Measurements from ENCODE around the gene ABCC5.
"Not testable (repeated sequence)": the region's sequence is repeated elsewhere in the genome, so short reads cannot be mapped to it uniquely, and the experiment has no call there.

ABCC5 gene

GRCh38 chr3:184011230-184011876 is 6.3 kb downstream of the ABCC5 start:
- Histone ChIP-seq H4K12ac (ENCODE audit: low read depth, low read length) (no peak overlapping the region), H3K79me1 (ENCODE audit: low read length) (no peaks in the 10 kb centered on the region)
- WGBS (ENCODE audit: extremely low coverage, insufficient coverage, insufficient read length) = no CpG with 5 or more reads among the region's 4 CpGs

GRCh38 chr3:184008161-184008560 is 9.5 kb downstream of the ABCC5 start:
- Histone ChIP-seq H2BK120ac (ENCODE audit: insufficient read depth, low read length, poor library complexity) (no peak overlapping the region), H3K79me2 (ENCODE audit: control insufficient read depth, insufficient read depth, low read length, poor library complexity) (no peaks in the 10 kb centered on the region), H3K4me3 (ENCODE audit: low read depth, low read length) (no peak overlapping the region), H3K14ac (ENCODE audit: low read length) (no peak overlapping the region), H3K23ac (ENCODE audit: low read length) (no peak overlapping the region), H4K8ac (ENCODE audit: low read depth, low read length) (no peak overlapping the region), H2BK5ac (ENCODE audit: low read depth, low read length, poor library complexity) (no peak overlapping the region), H2AFZ (ENCODE audit: insufficient read depth, low read length, poor library complexity) (no peak overlapping the region), H3K27ac (ENCODE audit: low read depth, low read length) (no peak overlapping the region), H4K12ac (ENCODE audit: low read depth, low read length) (no peak overlapping the region), H3K79me1 (ENCODE audit: low read length) (no peaks in the 10 kb centered on the region), H3K18ac (ENCODE audit: low read length) (no peak overlapping the region), H3K9me3 (ENCODE audit: insufficient read depth, low read depth, low read length) (no peaks in the 10 kb centered on the region), H3K4me1 (ENCODE audit: control insufficient read depth in 1 of 2, insufficient read depth in 2 of 2, low read length in 2 of 2) (peaks cover 6 to 10% of the 10 kb centered on the region in 2 experiments), H3K36me3 (ENCODE audit: control insufficient read depth in 1 of 2, insufficient read depth in 2 of 2, low read length in 2 of 2) (peaks cover 6 to 9% of the 10 kb centered on the region in 2 experiments), H2BK12ac (ENCODE audit: low read length) (no peak overlapping the region), H3K4ac (ENCODE audit: low read depth, low read length) (no peak overlapping the region), H2AK5ac (ENCODE audit: low read length) (no peak overlapping the region), H4K91ac (ENCODE audit: low read depth, low read length) (no peak overlapping the region), H3K4me2 (ENCODE audit: low read length) (no peak overlapping the region), H3K27me3 (ENCODE audit: insufficient read depth, low read length) (no peaks in the 10 kb centered on the region), H3K9ac (ENCODE audit: low read length) (no peak overlapping the region)
- DNase-seq = no peak
- WGBS (ENCODE audit: extremely low coverage, insufficient coverage, insufficient read length) = no CpG with 5 or more reads among the region's 3 CpGs

More at GRCh38 chr3:184011230-184011876, 6.3 kb downstream of the ABCC5 start:
- Histone ChIP-seq H3K18ac (ENCODE audit: low read length) (no peak overlapping the region), H3K27me3 (ENCODE audit: insufficient read depth, low read length) (no peaks in the 10 kb centered on the region), H3K4ac (ENCODE audit: low read depth, low read length) (no peak overlapping the region), H3K23ac (ENCODE audit: low read length) (no peak overlapping the region), H3K9me3 (ENCODE audit: insufficient read depth, low read depth, low read length) (no peaks in the 10 kb centered on the region), H3K9ac (ENCODE audit: low read length) (no peak overlapping the region), H4K91ac (ENCODE audit: low read depth, low read length) (no peak overlapping the region), H4K8ac (ENCODE audit: low read depth, low read length) (no peak overlapping the region), H3K4me3 (ENCODE audit: low read depth, low read length) (no peak overlapping the region), H3K27ac (ENCODE audit: low read depth, low read length) (no peak overlapping the region), H2BK12ac (ENCODE audit: low read length) (no peak overlapping the region), H3K14ac (ENCODE audit: low read length) (no peak overlapping the region), H3K4me1 (ENCODE audit: control insufficient read depth in 1 of 2, insufficient read depth in 2 of 2, low read length in 2 of 2) (no peaks in the 10 kb centered on the region), H3K79me2 (ENCODE audit: control insufficient read depth, insufficient read depth, low read length, poor library complexity) (no peaks in the 10 kb centered on the region), H3K4me2 (ENCODE audit: low read length) (no peak overlapping the region), H2AFZ (ENCODE audit: insufficient read depth, low read length, poor library complexity) (no peak overlapping the region), H3K36me3 (ENCODE audit: control insufficient read depth in 1 of 2, insufficient read depth in 2 of 2, low read length in 2 of 2) (peaks cover 6 to 12% of the 10 kb centered on the region in 2 experiments), H2BK5ac (ENCODE audit: low read depth, low read length, poor library complexity) (no peak overlapping the region), H2BK120ac (ENCODE audit: insufficient read depth, low read length, poor library complexity) (no peak overlapping the region), H2AK5ac (ENCODE audit: low read length) (no peak overlapping the region)
- DNase-seq = peak in 1 of 2 donors; percentile 56

GRCh38 chr3:184007143-184007813 is 10.4 kb downstream of the ABCC5 start:
- not testable (repeated sequence) for H2AK5ac ChIP-seq (ENCODE audit: low read length); H3K4me3 ChIP-seq (ENCODE audit: low read depth, low read length); H2BK5ac ChIP-seq (ENCODE audit: low read depth, low read length, poor library complexity); H3K4me2 ChIP-seq (ENCODE audit: low read length); H2BK120ac ChIP-seq (ENCODE audit: insufficient read depth, low read length, poor library complexity); H3K79me1 ChIP-seq (ENCODE audit: low read length); H2AFZ ChIP-seq (ENCODE audit: insufficient read depth, low read length, poor library complexity); H3K4ac ChIP-seq (ENCODE audit: low read depth, low read length); H3K27ac ChIP-seq (ENCODE audit: low read depth, low read length); H3K9ac ChIP-seq (ENCODE audit: low read length); H3K14ac ChIP-seq (ENCODE audit: low read length); H3K79me2 ChIP-seq (ENCODE audit: control insufficient read depth, insufficient read depth, low read length, poor library complexity); H3K4me1 ChIP-seq (ENCODE audit: control insufficient read depth in 1 of 2, insufficient read depth in 2 of 2, low read length in 2 of 2); H3K23ac ChIP-seq (ENCODE audit: low read length); H4K12ac ChIP-seq (ENCODE audit: low read depth, low read length); H4K91ac ChIP-seq (ENCODE audit: low read depth, low read length); H4K8ac ChIP-seq (ENCODE audit: low read depth, low read length); H3K18ac ChIP-seq (ENCODE audit: low read length); DNase-seq; H2BK12ac ChIP-seq (ENCODE audit: low read length); H3K9me3 ChIP-seq (ENCODE audit: insufficient read depth, low read depth, low read length); H3K27me3 ChIP-seq (ENCODE audit: insufficient read depth, low read length); H3K36me3 ChIP-seq (ENCODE audit: control insufficient read depth in 1 of 2, insufficient read depth in 2 of 2, low read length in 2 of 2)
- no CpG with 5 or more reads among the region's 11 CpGs for WGBS (ENCODE audit: extremely low coverage, insufficient coverage, insufficient read length)

GRCh38 chr3:184005941-184006507 is 11.7 kb downstream of the ABCC5 start:
- no peak overlapping the region for H4K12ac ChIP-seq (ENCODE audit: low read depth, low read length)
- peaks cover 2% of the 10 kb centered on the region for H3K79me1 ChIP-seq (ENCODE audit: low read length)
- no peak overlapping the region for H2AK5ac ChIP-seq (ENCODE audit: low read length)
- no peaks in the 10 kb centered on the region for H3K9me3 ChIP-seq (ENCODE audit: insufficient read depth, low read depth, low read length)
- H2BK120ac ChIP-seq (ENCODE audit: insufficient read depth, low read length, poor library complexity) = no peak overlapping the region
- peaks cover 6 to 10% of the 10 kb centered on the region in 2 experiments for H3K4me1 ChIP-seq (ENCODE audit: control insufficient read depth in 1 of 2, insufficient read depth in 2 of 2, low read length in 2 of 2)
- H4K91ac ChIP-seq (ENCODE audit: low read depth, low read length) = peak overlapping the region; percentile 7
- no peak overlapping the region for H2BK5ac ChIP-seq (ENCODE audit: low read depth, low read length, poor library complexity)
- peaks cover 6 to 9% of the 10 kb centered on the region in 2 experiments for H3K36me3 ChIP-seq (ENCODE audit: control insufficient read depth in 1 of 2, insufficient read depth in 2 of 2, low read length in 2 of 2)
- no peak overlapping the region for H3K4me3 ChIP-seq (ENCODE audit: low read depth, low read length)
- no peaks in the 10 kb centered on the region for H3K79me2 ChIP-seq (ENCODE audit: control insufficient read depth, insufficient read depth, low read length, poor library complexity)
- no peak overlapping the region for H3K9ac ChIP-seq (ENCODE audit: low read length)
- no peak overlapping the region for H4K8ac ChIP-seq (ENCODE audit: low read depth, low read length)
- H3K23ac ChIP-seq (ENCODE audit: low read length) = no peak overlapping the region
- H3K18ac ChIP-seq (ENCODE audit: low read length) = no peak overlapping the region
- no CpG with 5 or more reads among the region's 11 CpGs for whole genome bisulfite sequencing (ENCODE audit: extremely low coverage, insufficient coverage, insufficient read length)
- H3K4ac ChIP-seq (ENCODE audit: low read depth, low read length) = no peak overlapping the region
- peak overlapping the region; percentile 24 for H2BK12ac ChIP-seq (ENCODE audit: low read length)
- H3K27ac ChIP-seq (ENCODE audit: low read depth, low read length) = peak overlapping the region; percentile 12
- no peak overlapping the region for H3K14ac ChIP-seq (ENCODE audit: low read length)
- H2AFZ ChIP-seq (ENCODE audit: insufficient read depth, low read length, poor library complexity) = no peak overlapping the region
- no peaks in the 10 kb centered on the region for H3K27me3 ChIP-seq (ENCODE audit: insufficient read depth, low read length)
- peak in 1 of 2 donors; percentile 42 for DNase-seq
- H3K4me2 ChIP-seq (ENCODE audit: low read length) = no peak overlapping the region

All from trophoblast cell (in vitro differentiated cells and primary cell).